H1 (cell line): ENCODE results near the gene PLEKHM3. TPM values are rescaled to one million over a fixed set of nuclear protein-coding genes. Genes with fewer than 3 reads are reported as not detected.

Experiments used
- CTCF ChIA-PET: fragments of 300-600 bp; sonication (Branson Sonifier 250); formaldehyde crosslinking; loops from one replicate; lab custom pipeline; 2021; ENCODE audit not compliant: partially characterized antibody; lab: Charles Lee
- POLR2A ChIA-PET: fragments of 300-600 bp; sonication (Branson Sonifier 250); formaldehyde crosslinking; loops from one replicate; lab custom pipeline; 2021; ENCODE audit warnings: inconsistent platforms; ENCODE audit not compliant: partially characterized antibody; lab: Charles Lee
- DNase-seq, 2 experiments: peaks; one replicate each; pipeline versions ENCODE4 v3.0.0 to v3.0.0-alpha.2; 2010 to 2022; ENCODE audit warnings: low spot score in 2 of 2, low read depth in 1 of 2, mixed read lengths in 1 of 2
- FAIRE-seq: peaks from 2 replicates; lab custom pipeline; 2011; peaks lifted over from hg19 to GRCh38; lab: Jason Lieb, UNC
- H2AFZ ChIP-seq: 2 replicates; pipeline ENCODE4 v1.8.1; 2012; ENCODE audit warnings: low read length, inconsistent platforms
- H2AK5ac ChIP-seq: 2 replicates; pipeline ENCODE4 v1.6.1; 2013; ENCODE audit warnings: low read depth, low read length
- H2BK120ac ChIP-seq: replicated peaks from 2 replicates; pipeline ENCODE3; 2013; ENCODE audit warnings: low read depth, low read length, inconsistent platforms
- H2BK12ac ChIP-seq: 2 replicates; pipeline ENCODE4 v1.6.1; 2013; ENCODE audit warnings: low read depth, low read length
- H2BK15ac ChIP-seq: 2 replicates; pipeline ENCODE4 v1.6.1; 2013; ENCODE audit warnings: low read length
- H2BK20ac ChIP-seq: 2 replicates; pipeline ENCODE4 v1.6.1; 2013; ENCODE audit warnings: low read length
- H2BK5ac ChIP-seq: 2 replicates; pipeline ENCODE4 v1.6.1; 2013; ENCODE audit warnings: low read depth, low read length
- H3K14ac ChIP-seq: 2 replicates; pipeline ENCODE4 v1.6.1; 2013; ENCODE audit warnings: inconsistent platforms; ENCODE audit not compliant: insufficient read length
- H3K18ac ChIP-seq: 2 replicates; pipeline ENCODE4 v1.6.1; 2013; ENCODE audit warnings: low read length; ENCODE audit errors: extremely low read depth
- H3K23ac ChIP-seq: 2 replicates; pipeline ENCODE4 v1.6.1; 2013; ENCODE audit warnings: inconsistent platforms; ENCODE audit not compliant: insufficient read length
- H3K23me2 ChIP-seq: 2 replicates; pipeline ENCODE4 v1.6.1; 2013; ENCODE audit warnings: low read depth, low read length
- H3K27ac ChIP-seq: 2 replicates; pipeline ENCODE4 v1.6.1; 2011; ENCODE audit warnings: low read depth, low read length, inconsistent platforms
- H3K27me3 ChIP-seq, 4 experiments: replicated peaks in 1 of 4; 1 replicate in 1 of 4; 2 replicates in 3 of 4; pipeline versions ENCODE4 v1.6.1 to v1.8.1; 2011 to 2013; ENCODE audit warnings: low read length in 3 of 4, mild to moderate bottlenecking in 3 of 4, inconsistent platforms in 2 of 4, mixed read lengths in 2 of 4, moderate library complexity in 1 of 4; ENCODE audit not compliant: control insufficient read depth in 3 of 4, insufficient read depth in 3 of 4; ENCODE audit errors: extremely low read depth in 1 of 4
- H3K36me3 ChIP-seq, 4 experiments: 2 replicates each; pipeline versions ENCODE4 v1.6.1 to v1.8.1; 2011 to 2013; ENCODE audit warnings: mild to moderate bottlenecking in 4 of 4, low read length in 3 of 4, moderate library complexity in 2 of 4, control low read depth in 1 of 4, inconsistent platforms in 1 of 4; ENCODE audit not compliant: insufficient read depth in 4 of 4, control insufficient read depth in 2 of 4
- H3K4ac ChIP-seq: replicated peaks from 2 replicates; pipeline ENCODE3; 2013; ENCODE audit warnings: low read length, low read depth, mixed read lengths, inconsistent platforms; ENCODE audit not compliant: insufficient read length
- H3K4me1 ChIP-seq, 4 experiments: replicated peaks in 1 of 4; 1 replicate in 1 of 4; 2 replicates in 3 of 4; pipeline versions ENCODE4 v1.6.1 to v1.8.1; 2011 to 2013; ENCODE audit warnings: low read length in 3 of 4, inconsistent platforms in 2 of 4, mixed read lengths in 1 of 4; ENCODE audit not compliant: insufficient read depth in 4 of 4, control insufficient read depth in 3 of 4
- H3K4me2 ChIP-seq, 2 experiments: 2 replicates each; pipeline versions ENCODE4 v1.6.1 to v1.8.1; 2011 to 2013; ENCODE audit warnings: low read depth in 2 of 2, low read length in 2 of 2, control low read depth in 1 of 2, inconsistent platforms in 1 of 2, mild to moderate bottlenecking in 1 of 2; ENCODE audit not compliant: insufficient read depth in 1 of 2
- H3K4me3 ChIP-seq, 4 experiments: fragments of 200-600, 300-600 bp in 1 of 4; sonication (generic), shearing (Covaris generic), sonication (Bioruptor Twin) in 1 of 4; 2 replicates each; pipeline versions ENCODE4 v1.5.1 to v1.8.1; 2011 to 2016; ENCODE audit warnings: low read length in 4 of 4, low read depth in 3 of 4, control low read depth in 2 of 4, inconsistent platforms in 2 of 4, mild to moderate bottlenecking in 2 of 4, mixed read lengths in 1 of 4, moderate library complexity in 1 of 4; ENCODE audit not compliant: insufficient read depth in 2 of 4; ENCODE audit errors: extremely low read depth in 1 of 4
- H3K56ac ChIP-seq: replicated peaks from 2 replicates; pipeline ENCODE3; 2013; ENCODE audit warnings: low read depth, mild to moderate bottlenecking, mixed read lengths, low read length, inconsistent platforms; ENCODE audit not compliant: insufficient read length
- H3K79me1 ChIP-seq: 2 replicates; pipeline ENCODE4 v1.6.1; 2013; ENCODE audit warnings: low read depth, low read length, control low read depth
- H3K79me2 ChIP-seq, 2 experiments: 2 replicates each; pipeline versions ENCODE4 v1.6.1 to v1.8.1; 2012 to 2013; ENCODE audit warnings: low read length in 2 of 2, mild to moderate bottlenecking in 2 of 2, inconsistent platforms in 1 of 2; ENCODE audit not compliant: insufficient read depth in 2 of 2, control insufficient read depth in 1 of 2
- H3K9ac ChIP-seq, 4 experiments: replicated peaks in 1 of 4; 1 replicate in 1 of 4; 2 replicates in 3 of 4; pipeline versions ENCODE4 v1.6.1 to v1.8.1; 2011 to 2013; ENCODE audit warnings: low read depth in 3 of 4, low read length in 3 of 4, control low read depth in 2 of 4, mild to moderate bottlenecking in 2 of 4, moderate library complexity in 2 of 4, inconsistent platforms in 1 of 4; ENCODE audit errors: extremely low read depth in 1 of 4
- H3K9me3 ChIP-seq, 2 experiments: 2 replicates each; pipeline versions ENCODE4 v1.6.1 to v1.8.1; 2012 to 2013; ENCODE audit warnings: mild to moderate bottlenecking in 2 of 2, moderate library complexity in 2 of 2, control low read depth in 1 of 2, inconsistent platforms in 1 of 2, low read depth in 1 of 2, low read length in 1 of 2, mixed read lengths in 1 of 2; ENCODE audit not compliant: insufficient read depth in 2 of 2
- H4K20me1 ChIP-seq, 2 experiments: replicated peaks in 1 of 2; 2 replicates each; pipeline versions ENCODE3 to v1.8.1; 2011 to 2013; ENCODE audit warnings: inconsistent platforms in 2 of 2, low read length in 2 of 2, mild to moderate bottlenecking in 1 of 2; ENCODE audit not compliant: insufficient read depth in 2 of 2, control insufficient read depth in 1 of 2
- H4K5ac ChIP-seq: 2 replicates; pipeline ENCODE4 v1.6.1; 2013; ENCODE audit warnings: low read length, low read depth, mixed read lengths, inconsistent platforms; ENCODE audit not compliant: insufficient read length
- H4K8ac ChIP-seq: 2 replicates; pipeline ENCODE4 v1.8.0; 2013; ENCODE audit warnings: mild to moderate bottlenecking, moderate library complexity, low read length, inconsistent platforms; ENCODE audit not compliant: insufficient read depth; ENCODE audit errors: extremely low read depth
- H4K91ac ChIP-seq: replicated peaks from 2 replicates; pipeline ENCODE3; 2013; ENCODE audit warnings: low read length, mixed read lengths, inconsistent platforms; ENCODE audit not compliant: insufficient read length
- ASH2L ChIP-seq: fragments of 200-600, 300-600 bp; sonication (generic); IDR thresholded peaks from one replicate; pipeline ENCODE4 v1.7.1; 2017; ENCODE audit warnings: low read length
- CEBPB ChIP-seq: IDR thresholded peaks from 2 replicates; pipeline ENCODE4 v1.6.1; 2012; ENCODE audit warnings: low read depth, low read length
- CHD1 ChIP-seq: IDR thresholded peaks from 2 replicates; pipeline ENCODE4 v1.6.1; 2012; ENCODE audit warnings: low read depth, low read length, improper control_type of control experiment
- KDM5A ChIP-seq: fragments of 200-600 bp; IDR thresholded peaks from 2 replicates; pipeline ENCODE4 v1.7.1; 2012; ENCODE audit warnings: mild to moderate bottlenecking, low read length, inconsistent platforms, mixed read lengths
- RBBP5 ChIP-seq: IDR thresholded peaks from 2 replicates; pipeline ENCODE4 v1.7.1; 2012; ENCODE audit warnings: low read depth, mild to moderate bottlenecking, inconsistent platforms, low read length, moderate library complexity, borderline replicate concordance
- RFX5 ChIP-seq: IDR thresholded peaks from 2 replicates; pipeline ENCODE4 v1.6.1; 2011; ENCODE audit warnings: low read depth, low read length, improper control_type of control experiment, borderline replicate concordance
- RXRA ChIP-seq: IDR thresholded peaks from 2 replicates; pipeline ENCODE4 v1.6.1; 2011; ENCODE audit warnings: low read depth, mild to moderate bottlenecking, low read length, moderate library complexity; ENCODE audit not compliant: insufficient read depth
- SIRT6 ChIP-seq: IDR thresholded peaks from one replicate; pipeline ENCODE4 v1.7.1; 2012; ENCODE audit warnings: low read length, inconsistent platforms
- USF2 ChIP-seq: IDR thresholded peaks from 2 replicates; pipeline ENCODE4 v1.6.1; 2011; ENCODE audit warnings: low read length, improper control_type of control experiment
- polyA plus RNA-seq, 7 experiments: library from polyadenylated mRNA; depleted of rRNA in 3 of 7; stranded (reverse) in 5 of 7; unstranded in 2 of 7; fragments of >200 nt in 5 of 7; fragments of 200-250 nt in 2 of 7; gene quantifications; 1 replicate in 5 of 7; 2 replicates in 1 of 7; 4 replicates in 1 of 7; pipeline versions ENCODE4 v1.2.1 to v1.2.3, GENCODE V29; 2011 to 2013; ENCODE audit warnings: missing spikeins in 2 of 7, mixed read lengths in 2 of 7
- total RNA-seq: library from RNA; stranded (reverse); fragmentation: NEBNext Ultra II Directional; extraction: Animal tissue kit (Norgen Biotek cat#: 25700); gene quantifications from 2 replicates; pipeline ENCODE4 v1.2.1, GENCODE V29; 2021

PLEKHM3 gene
- total and polyA plus RNA-seq, 2 of the 8 experiments (the other 6 are each of a cell fraction or from before 2014, with no cell fraction given): 2.3 to 5.8 TPM

GRCh38 chr2:207928079-207928478 is 97.2 kb downstream of the PLEKHM3 start:
- H4K5ac ChIP-seq: no peak overlapping the region
- H3K79me2 ChIP-seq: no peaks in the 10 kb centered on the region
- H3K23me2 ChIP-seq: no peaks in the 10 kb centered on the region
- no peak for TF ChIP-seq SIRT6
- TF ChIP-seq RFX5: no peak
- no peak for TF ChIP-seq RXRA
- no peak for TF ChIP-seq CEBPB
- no peak for TF ChIP-seq CHD1
- TF ChIP-seq ASH2L: no peak
- no peak for TF ChIP-seq RBBP5
- TF ChIP-seq USF2: no peak
- no peak for TF ChIP-seq KDM5A
- no peak overlapping the region for H2BK120ac ChIP-seq
- no peak overlapping the region for H2AFZ ChIP-seq
- ChIA-PET POLR2A (no interaction called here), CTCF (interaction anchor here (0.9 kb wide), 1 partner anchor 19 kb away, joined by 3 read pairs; no protein-coding TSS in a partner anchor)
- no peak overlapping the region for H3K4me2 ChIP-seq
- no peaks in the 10 kb centered on the region for H3K27me3 ChIP-seq
- no peak overlapping the region for H3K27ac ChIP-seq
- peaks cover 0 to 6% (median 0%) of the 10 kb centered on the region in 4 experiments; a peak in 2 of 7 replicates for H3K4me1 ChIP-seq
- H3K36me3 ChIP-seq: no peaks in the 10 kb centered on the region
- H3K4me3 ChIP-seq: no peak overlapping the region
- H3K23ac ChIP-seq: no peak overlapping the region
- H3K9ac ChIP-seq: no peak overlapping the region
- no peaks in the 10 kb centered on the region for H3K9me3 ChIP-seq
- no peak overlapping the region for H2AK5ac ChIP-seq
- H3K4ac ChIP-seq: no peak overlapping the region
- H2BK5ac ChIP-seq: no peak overlapping the region
- H4K20me1 ChIP-seq: no peaks in the 10 kb centered on the region
- FAIRE-seq (no peak), DNase-seq (no peak)
- no peak overlapping the region for H4K91ac ChIP-seq
- H2BK12ac ChIP-seq: no peak overlapping the region
- H4K8ac ChIP-seq: no peak overlapping the region
- no peak overlapping the region for H2BK20ac ChIP-seq
- H3K18ac ChIP-seq: no peak overlapping the region
- H3K79me1 ChIP-seq: no peaks in the 10 kb centered on the region
- H3K14ac ChIP-seq: no peak overlapping the region
- no peak overlapping the region for H3K56ac ChIP-seq
- H2BK15ac ChIP-seq: no peak overlapping the region
